Common myeloid progenitor, CD34-positive (primary cell): ENCODE measurements around the gene CD24.
"Not testable (repeated sequence)": the region's sequence is repeated elsewhere in the genome, so short reads cannot be mapped to it uniquely, and the experiment has no call there.

Experiments used
- CTCF ChIA-PET: fragments of 350-600 bp; sonication (Branson Sonifier 250); formaldehyde crosslinking; loops from one replicate; lab custom pipeline; 2021; ENCODE audit warnings: antibody characterized with exemption; lab: Charles Lee
- POLR2A ChIA-PET: fragments of 350-600 bp; sonication (Branson Sonifier 250); formaldehyde crosslinking; loops from one replicate; lab custom pipeline; 2021; ENCODE audit warnings: antibody characterized with exemption; lab: Charles Lee
- DNase-seq, 3 donors: peaks; one replicate each; pipeline versions ENCODE4 v3.0.0 to v3.0.0-alpha.2; 2013
- H3K27ac ChIP-seq, 2 experiments: 1 replicate in 1 of 2; 2 replicates in 1 of 2; pipeline ENCODE4 v1.7.0; 2013; ENCODE audit warnings: inconsistent platforms in 2 of 2, low read length in 2 of 2, mild to moderate bottlenecking in 2 of 2, low read depth in 1 of 2, moderate library complexity in 1 of 2; ENCODE audit not compliant: severe bottlenecking in 2 of 2, insufficient read depth in 1 of 2, poor library complexity in 1 of 2
- H3K27me3 ChIP-seq, 5 experiments: replicated peaks in 2 of 5; 1 replicate in 3 of 5; 2 replicates in 2 of 5; pipeline versions ENCODE4 v1.6.1 to v1.7.0; 2013; ENCODE audit warnings: low read length in 4 of 5, mild to moderate bottlenecking in 2 of 5, moderate library complexity in 2 of 5, inconsistent platforms in 1 of 5; ENCODE audit not compliant: insufficient read depth in 5 of 5, control insufficient read depth in 4 of 5
- H3K36me3 ChIP-seq, 4 experiments: 1 replicate in 2 of 4; 2 replicates in 2 of 4; pipeline versions ENCODE4 v1.6.1 to v1.7.0; 2013; ENCODE audit warnings: low read length in 3 of 4, control low read depth in 1 of 4, mild to moderate bottlenecking in 1 of 4; ENCODE audit not compliant: control insufficient read depth in 4 of 4, insufficient read depth in 4 of 4
- H3K4me1 ChIP-seq, 4 experiments: 1 replicate in 3 of 4; 2 replicates in 1 of 4; pipeline versions ENCODE4 v1.6.1 to v1.7.1; 2013; ENCODE audit warnings: low read length in 3 of 4, mild to moderate bottlenecking in 3 of 4, control low read depth in 1 of 4, inconsistent platforms in 1 of 4, moderate library complexity in 1 of 4; ENCODE audit not compliant: control insufficient read depth in 4 of 4, insufficient read depth in 4 of 4; ENCODE audit errors: control extremely low read depth in 1 of 4
- H3K4me3 ChIP-seq, 7 experiments: 1 replicate in 4 of 7; 2 replicates in 3 of 7; pipeline versions ENCODE4 v1.5.1 to v1.7.0; 2013; ENCODE audit warnings: mild to moderate bottlenecking in 7 of 7, low read length in 6 of 7, moderate library complexity in 6 of 7, inconsistent platforms in 2 of 7, low read depth in 2 of 7, control low read depth in 1 of 7; ENCODE audit not compliant: insufficient read depth in 4 of 7, control insufficient read depth in 1 of 7; ENCODE audit errors: extremely low read depth in 1 of 7
- H3K9me3 ChIP-seq, 5 experiments: 1 replicate in 4 of 5; 2 replicates in 1 of 5; pipeline versions ENCODE4 v1.6.1 to v1.7.1; 2013; ENCODE audit warnings: low read length in 4 of 5, mild to moderate bottlenecking in 2 of 5, inconsistent platforms in 1 of 5, low read depth in 1 of 5, moderate library complexity in 1 of 5; ENCODE audit not compliant: control insufficient read depth in 4 of 5, insufficient read depth in 2 of 5; ENCODE audit errors: control extremely low read depth in 1 of 5
- WGBS: methylation state at CpG from one replicate; pipeline ENCODE4 v1.1.5; 2013; ENCODE audit not compliant: insufficient coverage; 5-methylcytosine and 5-hydroxymethylcytosine counted together

CD24 gene

DNA sequence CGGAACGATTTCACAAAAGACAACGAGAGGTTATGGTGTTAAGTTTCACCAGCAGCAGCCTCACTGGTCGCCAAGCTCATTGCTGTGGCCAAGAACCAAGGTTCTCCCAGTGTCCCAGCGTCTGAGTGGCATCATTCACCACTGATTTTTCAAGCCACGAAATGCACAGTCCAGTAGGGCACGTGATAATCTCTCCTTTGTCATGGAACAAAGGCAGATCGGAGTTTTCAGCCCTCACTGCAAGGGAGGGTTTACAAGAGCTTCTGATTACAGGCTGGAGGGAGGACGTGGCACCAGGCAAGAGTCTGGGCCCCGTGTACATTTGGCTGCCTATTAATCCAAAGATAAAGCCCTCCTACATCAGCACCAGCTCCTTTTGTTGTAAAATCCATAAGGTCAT is 2.0 kb downstream of the CD24 start:
- Histone ChIP-seq H3K27me3 (peaks cover 11 to 66% (median 34%) of the 10 kb centered on the region in 5 experiments), H3K9me3 (no peaks in the 10 kb centered on the region), H3K27ac (no peak overlapping the region), H3K36me3 (no peaks in the 10 kb centered on the region), H3K4me3 (no peak overlapping the region), H3K4me1 (peaks cover 10 to 21% (median 19%) of the 10 kb centered on the region in 4 experiments)
- peak in 1 of 3 donors; percentile 7 for DNase-seq
- CTCF ChIA-PET: no interaction called here
- WGBS: 31% methylated on average over 8 of the region's 10 CpGs
- POLR2A ChIA-PET: no interaction called here

DNA sequence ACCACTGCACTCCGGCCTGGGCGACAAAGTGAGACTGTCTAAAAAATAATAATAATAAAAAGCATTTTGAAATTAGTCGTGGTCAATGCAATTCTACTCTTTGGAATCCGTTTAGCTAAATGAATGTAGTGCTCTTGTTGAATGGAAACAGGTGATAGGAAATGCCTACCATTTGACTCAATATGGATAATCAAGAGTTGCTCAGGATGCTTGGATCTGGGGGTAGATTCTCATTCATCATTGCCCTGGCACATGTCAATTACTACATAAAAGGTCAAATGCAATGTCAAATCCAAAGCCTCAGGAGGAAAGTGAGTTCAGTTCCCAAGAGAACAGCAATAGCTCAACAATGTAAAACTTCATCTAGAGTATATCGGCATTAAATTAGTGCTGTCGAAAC is 3.8 kb downstream of the CD24 start:
- H3K36me3 ChIP-seq, H3K4me3 ChIP-seq, CTCF ChIA-PET, H3K9me3 ChIP-seq, DNase-seq, H3K27ac ChIP-seq, POLR2A ChIA-PET: not testable (repeated sequence)
- no CpG with 5 or more reads among the region's 6 CpGs for WGBS
- Histone ChIP-seq H3K27me3 (peaks cover 9 to 56% (median 23%) of the 10 kb centered on the region in 5 experiments), H3K4me1 (peaks cover 7 to 21% (median 19%) of the 10 kb centered on the region in 4 experiments)

DNA sequence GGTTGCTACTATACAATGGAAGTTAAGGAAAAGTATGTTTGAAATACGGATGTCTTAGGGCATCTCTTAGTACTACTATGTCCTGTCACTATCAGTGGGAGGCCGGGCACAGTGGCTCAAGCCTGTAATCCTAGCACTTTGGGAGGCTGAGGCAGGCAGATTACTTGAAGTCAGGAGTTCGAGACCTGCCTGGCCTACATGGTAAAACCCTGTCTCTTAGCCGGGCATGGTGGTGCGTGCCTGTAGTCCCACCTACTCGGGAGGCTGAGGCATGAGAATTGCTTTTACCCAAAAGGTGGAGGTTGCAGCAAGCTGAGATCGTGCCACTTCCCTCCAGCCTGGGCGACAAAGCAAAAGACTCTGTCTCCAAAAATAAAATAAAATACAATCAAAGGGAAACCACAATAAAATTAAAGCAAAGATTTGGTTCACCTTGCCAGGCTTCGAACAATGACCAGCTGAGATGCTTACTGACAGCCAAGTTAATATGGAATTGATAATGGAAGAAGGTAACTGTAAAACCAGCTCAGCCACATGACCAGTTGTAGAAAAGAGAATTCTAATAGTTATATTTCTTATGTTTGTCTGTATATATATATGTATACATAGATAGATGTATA is 6.5 kb downstream of the CD24 start:
- DNase-seq: no peak
- H3K9me3 ChIP-seq: peaks cover 0 to 3% (median 0%) of the 10 kb centered on the region in 5 experiments
- no peak overlapping the region for H3K4me3 ChIP-seq
- no peaks in the 10 kb centered on the region for H3K36me3 ChIP-seq
- H3K27me3 ChIP-seq: peaks cover 11 to 34% (median 15%) of the 10 kb centered on the region in 5 experiments
- WGBS: 89% methylated on average over 7 of the region's 9 CpGs
- H3K4me1 ChIP-seq: peaks cover 0 to 5% (median 0%) of the 10 kb centered on the region in 4 experiments
- ChIA-PET POLR2A (no interaction called here), CTCF (no interaction called here)
- H3K27ac ChIP-seq: no peak overlapping the region

DNA sequence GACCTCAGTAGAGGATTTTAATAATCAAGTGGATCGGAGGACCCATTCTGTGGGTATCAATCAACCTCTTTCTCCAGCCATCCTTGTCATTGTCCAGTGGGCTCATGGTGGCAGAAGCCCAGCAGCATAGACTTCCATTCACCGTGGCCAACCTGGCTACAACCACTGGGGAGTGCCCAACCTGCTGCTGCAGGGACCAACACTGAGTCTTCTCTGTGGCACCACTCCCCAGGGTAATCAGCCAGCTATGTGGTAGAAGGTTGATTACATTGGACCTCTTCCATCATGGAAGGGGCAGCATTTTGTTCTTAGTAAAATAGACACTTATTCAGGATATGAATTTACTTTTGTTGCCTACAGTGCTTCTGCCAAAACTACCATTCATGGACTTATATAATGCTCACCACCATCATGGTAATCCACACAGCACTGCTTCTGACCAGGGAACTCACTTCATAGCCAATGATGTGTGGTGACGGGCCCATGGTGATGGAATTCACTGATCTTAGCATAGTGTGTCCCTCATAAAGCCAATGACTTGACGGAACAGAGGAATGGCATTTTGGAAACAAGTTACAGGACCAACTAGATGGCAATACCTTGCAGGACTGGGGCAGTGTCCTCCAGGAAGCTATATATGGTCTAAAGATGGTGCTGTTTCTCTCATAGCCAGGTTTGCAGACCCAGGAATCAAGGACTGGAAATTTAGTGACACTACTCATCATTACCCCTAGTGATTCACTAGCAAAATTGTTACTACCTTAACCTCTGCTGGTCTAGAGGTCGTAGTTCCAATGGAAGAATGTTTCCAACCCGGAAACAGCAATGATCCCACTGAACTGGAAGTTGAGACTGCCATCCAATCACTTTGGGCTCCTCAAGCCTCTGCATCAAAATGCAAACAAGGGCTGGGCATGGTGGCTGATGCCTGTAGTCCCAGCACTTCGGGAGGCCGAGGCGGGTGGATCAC is 7.6 kb downstream of the CD24 start:
- no peak for DNase-seq
- Histone ChIP-seq H3K9me3 (peaks cover 0 to 3% (median 0%) of the 10 kb centered on the region in 5 experiments), H3K4me1 (no peaks in the 10 kb centered on the region), H3K4me3 (no peak overlapping the region), H3K27me3 (peaks cover 3 to 23% (median 10%) of the 10 kb centered on the region in 5 experiments), H3K36me3 (no peaks in the 10 kb centered on the region), H3K27ac (no peak overlapping the region)
- ChIA-PET CTCF (no interaction called here), POLR2A (no interaction called here)
- WGBS: 100% methylated on average over 9 of the region's 9 CpGs

DNA sequence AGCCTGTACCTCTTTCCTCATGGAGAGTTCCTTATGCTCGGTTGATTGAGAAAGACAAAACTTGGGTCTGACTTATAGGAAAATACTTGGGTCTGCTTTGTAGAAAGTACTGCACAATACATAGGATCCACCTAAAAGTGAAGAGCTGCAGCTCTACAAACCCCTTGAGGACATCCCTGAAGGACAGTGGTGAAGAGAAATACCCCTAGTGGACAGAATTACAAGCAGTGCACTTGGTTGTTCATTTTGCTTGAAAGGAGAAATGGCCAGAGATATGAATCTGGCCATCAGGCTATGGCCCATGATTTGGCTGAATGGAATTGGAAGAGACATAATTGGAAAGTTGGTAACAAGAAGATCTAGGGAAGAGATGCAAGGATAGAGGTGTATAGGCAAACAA is 8.3 kb downstream of the CD24 start:
- ChIA-PET CTCF (no interaction called here), POLR2A (no interaction called here)
- Histone ChIP-seq H3K4me3 (no peak overlapping the region), H3K4me1 (no peaks in the 10 kb centered on the region), H3K27ac (no peak overlapping the region), H3K36me3 (no peaks in the 10 kb centered on the region), H3K9me3 (peaks cover 0 to 3% (median 0%) of the 10 kb centered on the region in 5 experiments), H3K27me3 (peaks cover 2 to 18% (median 5%) of the 10 kb centered on the region in 5 experiments)
- WGBS: no CpG with 5 or more reads among the region's 1 CpG
- no peak for DNase-seq

DNA sequence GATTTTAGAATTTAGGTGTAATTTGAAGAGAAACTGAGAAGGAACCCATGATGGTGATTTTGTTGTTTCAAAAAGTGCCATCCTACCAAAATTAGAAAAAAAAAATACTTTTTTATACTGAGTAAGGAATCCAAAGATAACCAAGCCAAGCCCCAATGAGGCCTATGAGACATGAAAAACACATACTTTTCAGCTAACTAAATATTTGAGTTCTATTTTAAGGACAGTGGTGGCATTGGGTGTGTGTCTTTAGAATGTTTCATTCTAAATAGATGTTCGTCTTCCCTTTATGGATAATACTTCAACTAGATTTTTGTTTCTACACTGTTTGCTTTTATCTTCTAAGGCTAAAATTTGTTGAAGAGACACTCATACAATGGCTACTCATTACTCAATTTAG is 9.6 kb downstream of the CD24 start:
- CTCF ChIA-PET: no interaction called here

DNA sequence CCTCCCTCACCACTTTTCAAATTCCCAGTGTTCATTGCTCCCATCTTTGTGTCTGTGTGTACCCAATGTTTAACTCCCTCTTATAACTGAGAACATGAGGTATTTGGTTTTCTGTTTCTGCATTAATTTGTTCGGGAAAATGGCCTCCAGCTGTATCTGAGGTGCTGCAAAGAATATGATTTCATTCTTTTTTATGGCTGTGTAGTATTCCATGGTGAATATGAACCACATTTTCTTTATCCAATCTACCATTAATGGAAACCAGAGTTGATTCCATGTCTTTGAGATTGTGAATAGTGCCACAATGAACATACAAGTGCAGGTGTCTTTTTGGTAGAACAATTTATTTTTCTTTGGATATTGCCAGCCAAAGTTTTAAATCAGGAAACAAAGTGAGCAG is 10.4 kb downstream of the CD24 start:
- Histone ChIP-seq H3K4me1 (no peaks in the 10 kb centered on the region), H3K36me3 (no peaks in the 10 kb centered on the region), H3K27ac (no peak overlapping the region), H3K4me3 (no peak overlapping the region), H3K9me3 (peaks cover 0 to 3% (median 0%) of the 10 kb centered on the region in 5 experiments), H3K27me3 (peaks cover under 1 to 14% (median 5%) of the 10 kb centered on the region in 5 experiments)
- ChIA-PET POLR2A (no interaction called here), CTCF (no interaction called here)
- DNase-seq: no peak
- no CpG with 5 or more reads among the region's 1 CpG for WGBS

More for the DNA sequence above, 9.6 kb downstream of the CD24 start:
- no peaks in the 10 kb centered on the region for H3K4me1 ChIP-seq
- no CpG with 5 or more reads among the region's 1 CpG for WGBS
- POLR2A ChIA-PET: no interaction called here
- DNase-seq: no peak
- H3K4me3 ChIP-seq: no peak overlapping the region
- H3K36me3 ChIP-seq: no peaks in the 10 kb centered on the region
- no peak overlapping the region for H3K27ac ChIP-seq
- H3K9me3 ChIP-seq: peaks cover 0 to 3% (median 0%) of the 10 kb centered on the region in 5 experiments
- H3K27me3 ChIP-seq: peaks cover 2 to 15% (median 5%) of the 10 kb centered on the region in 5 experiments
